GM08714 (cell line): Measurements from ENCODE around the gene SMIM9.
A peak's percentile ranks its signal among the peaks of the same experiment; 100 is the strongest.
"Not testable (repeated sequence)": the region's sequence is repeated elsewhere in the genome, so short reads cannot be mapped to it uniquely, and the experiment has no call there.

ENCODE experiments used
- H3K4me3 ChIP-seq: fragments of 200-500 bp; sonication (Bioruptor generic); 2 replicates; pipeline ENCODE4 v1.5.1; 2014; ENCODE audit warnings: mild to moderate bottlenecking, low read length, inconsistent platforms
- ZNF274 ChIP-seq: IDR thresholded peaks from 2 replicates; pipeline ENCODE4 v1.6.1; 2012; ENCODE audit warnings: mild to moderate bottlenecking, low read depth, low read length

Gene SMIM9

DNA sequence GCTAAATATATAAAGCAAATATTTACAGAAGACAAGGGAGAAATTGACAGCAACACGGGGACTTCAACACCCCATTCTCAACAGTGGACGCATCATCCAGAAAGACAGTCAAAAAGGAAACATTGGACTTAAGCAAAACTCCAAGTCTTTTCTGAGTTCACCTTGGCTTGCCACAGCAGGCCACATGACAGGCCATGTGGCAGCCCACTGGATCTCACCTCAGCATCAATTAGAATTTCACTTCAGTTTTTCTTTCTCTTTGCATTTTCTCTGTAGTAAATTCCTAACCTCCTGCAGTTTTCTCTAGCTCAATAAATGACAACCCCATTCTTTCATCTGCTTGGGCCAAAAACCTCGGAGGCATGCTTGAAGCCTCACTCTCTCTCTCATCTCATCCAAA lies 12.4 kb downstream of the SMIM9 start:
- no peak for TF ChIP-seq ZNF274
- H3K4me3 ChIP-seq, result no peak overlapping the region

DNA sequence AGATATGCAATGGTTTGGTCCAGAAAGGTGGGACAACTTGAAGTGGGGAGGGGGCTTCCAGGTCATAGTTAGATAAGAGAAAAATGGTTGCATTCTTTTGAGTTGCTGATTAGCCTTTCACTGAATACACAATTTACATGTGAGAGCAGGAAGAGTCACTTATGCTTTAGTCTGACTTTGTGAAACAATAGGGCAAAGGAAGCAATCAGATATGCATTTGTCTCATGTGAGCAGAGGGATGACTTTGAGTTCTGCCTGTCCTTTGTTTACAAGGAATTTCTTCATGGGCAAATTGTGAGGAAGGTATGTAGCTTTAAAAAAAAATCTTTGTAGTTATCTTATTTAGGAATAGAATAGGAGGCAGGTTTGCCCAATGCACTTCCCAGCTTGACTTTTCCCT lies 12.9 kb downstream of the SMIM9 start:
- no peak for TF ChIP-seq ZNF274
- H3K4me3 ChIP-seq, result no peak overlapping the region

- TF ChIP-seq ZNF274, result no peak
- H3K4me3 ChIP-seq, result no peak overlapping the region
These were observed 14.6 kb downstream of the SMIM9 start for GRCh38 chrX:154819771-154820341.

DNA sequence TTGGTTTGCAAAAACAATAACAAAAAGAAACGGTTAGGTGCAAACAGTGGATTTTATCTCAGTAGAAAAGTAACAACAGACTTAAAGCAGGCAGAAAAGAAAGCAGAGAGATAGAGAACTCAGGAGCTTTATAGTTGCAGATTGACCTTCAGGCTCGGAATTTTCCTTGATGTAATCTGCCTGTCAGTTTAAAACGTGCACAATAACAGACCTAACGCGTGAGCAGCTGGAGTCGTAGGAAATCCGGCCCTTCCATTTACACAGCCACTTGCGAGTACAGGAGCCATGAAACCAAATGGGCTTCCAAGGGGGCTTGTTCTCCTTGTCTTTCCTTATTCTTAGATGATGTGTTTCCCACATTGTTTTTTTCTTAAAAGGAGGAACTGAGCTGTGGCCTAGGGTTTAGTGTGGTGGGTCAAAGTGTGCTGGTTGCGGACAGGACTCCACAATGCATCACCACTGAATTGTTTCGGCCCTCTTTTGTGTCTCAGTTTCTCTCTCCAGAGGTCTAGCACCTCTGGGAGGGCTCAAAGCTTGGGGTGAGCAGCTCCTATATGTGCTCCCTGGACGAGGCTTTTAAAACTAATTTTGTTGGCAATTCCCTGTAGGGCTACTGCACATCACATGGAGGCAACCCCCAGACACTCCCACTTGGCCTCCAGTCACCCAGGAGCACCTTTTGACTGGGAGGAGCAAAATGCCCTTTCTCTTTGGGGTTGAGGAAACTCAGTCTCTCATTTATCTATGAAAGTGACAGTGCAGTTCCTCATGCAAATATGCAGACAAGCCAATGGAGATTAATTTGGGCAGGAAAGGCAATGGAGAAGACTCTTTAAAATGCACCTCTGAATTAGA lies 15.3 kb downstream of the SMIM9 start:
- no peak overlapping the region for H3K4me3 ChIP-seq

DNA sequence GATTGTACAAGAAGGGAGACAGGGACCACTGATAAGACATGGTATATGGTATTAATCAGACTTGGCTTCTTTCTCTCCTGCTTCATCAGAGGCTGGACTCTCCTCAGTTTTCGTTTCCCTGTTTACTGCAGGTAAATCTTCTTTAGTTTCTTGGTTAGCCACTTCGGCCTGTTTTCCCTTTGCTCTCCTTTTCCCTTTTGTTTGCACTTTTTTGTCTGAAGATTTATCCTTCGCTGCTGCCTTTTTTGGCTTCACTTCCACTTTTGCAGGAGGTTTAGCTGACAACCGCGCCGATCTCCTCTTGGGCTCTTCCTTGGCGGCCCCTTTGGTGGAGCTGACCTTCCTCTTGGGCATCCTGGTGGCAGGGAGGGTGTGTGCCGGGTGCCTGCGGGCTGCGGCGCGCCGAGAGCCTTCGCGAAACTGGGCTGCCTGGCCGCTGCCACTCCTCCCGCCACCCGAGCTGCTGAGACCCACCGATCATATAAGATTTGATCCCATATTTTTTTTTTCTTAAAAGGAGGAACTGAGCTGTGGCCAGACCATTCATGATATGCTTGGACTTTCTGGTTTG lies 17.3 kb downstream of the SMIM9 start:
- H3K4me3 ChIP-seq, result not testable (repeated sequence)

More for the DNA sequence above, 15.3 kb downstream of the SMIM9 start:
- no peak for TF ChIP-seq ZNF274

DNA sequence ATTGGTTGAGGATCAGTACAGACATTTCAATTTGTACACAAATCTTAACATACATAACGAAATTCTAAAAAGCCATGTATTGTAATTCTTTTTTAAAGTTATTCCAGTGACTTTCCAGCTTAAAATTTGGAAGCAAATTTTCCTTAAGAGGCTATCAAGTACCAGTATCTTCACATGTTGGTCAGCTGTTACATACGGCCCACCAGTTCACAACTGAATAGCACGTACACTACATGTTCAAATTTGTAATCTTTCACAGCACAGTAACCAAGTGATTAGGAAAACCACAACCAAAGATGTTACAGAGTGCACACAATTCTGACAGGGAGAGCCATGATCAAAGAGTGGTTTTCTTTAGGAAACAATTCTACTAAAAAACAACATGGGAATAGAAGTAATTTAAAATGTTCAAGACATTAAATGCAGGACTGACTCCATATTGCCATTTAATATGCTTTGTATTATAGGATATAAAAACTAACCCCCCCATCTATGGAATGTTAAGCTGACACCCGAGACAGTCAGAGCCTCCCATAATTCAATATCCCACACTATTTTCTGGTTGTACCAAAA lies 18.1 kb downstream of the SMIM9 start:
- not testable (repeated sequence) for H3K4me3 ChIP-seq

DNA sequence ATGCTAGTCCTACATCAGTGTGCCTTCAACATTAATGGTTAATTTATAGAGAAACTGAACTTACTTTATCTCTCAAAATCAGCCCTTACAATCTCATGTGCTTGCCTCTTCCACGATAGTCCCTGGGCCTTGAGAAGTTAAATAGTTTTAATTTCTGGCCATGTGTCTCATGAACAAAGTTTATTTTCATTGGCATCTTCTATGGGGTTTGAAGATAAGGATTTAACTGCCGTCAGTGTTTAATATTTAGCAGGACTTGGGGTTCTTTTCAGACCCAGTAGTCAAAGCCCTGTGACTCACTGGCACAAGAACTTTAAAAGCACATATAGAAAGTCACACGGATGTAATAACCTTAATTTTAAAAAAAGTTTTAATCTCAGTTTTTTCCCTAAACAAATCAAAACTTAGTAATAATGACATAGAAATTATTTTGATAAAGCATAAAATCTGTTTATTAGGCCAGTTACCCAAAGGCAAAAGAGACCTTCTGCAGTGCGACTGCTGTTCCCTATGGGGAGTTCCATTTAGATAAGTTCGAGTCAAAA lies 19.1 kb downstream of the SMIM9 start:
- no peak for TF ChIP-seq ZNF274
- no peak overlapping the region for H3K4me3 ChIP-seq

DNA sequence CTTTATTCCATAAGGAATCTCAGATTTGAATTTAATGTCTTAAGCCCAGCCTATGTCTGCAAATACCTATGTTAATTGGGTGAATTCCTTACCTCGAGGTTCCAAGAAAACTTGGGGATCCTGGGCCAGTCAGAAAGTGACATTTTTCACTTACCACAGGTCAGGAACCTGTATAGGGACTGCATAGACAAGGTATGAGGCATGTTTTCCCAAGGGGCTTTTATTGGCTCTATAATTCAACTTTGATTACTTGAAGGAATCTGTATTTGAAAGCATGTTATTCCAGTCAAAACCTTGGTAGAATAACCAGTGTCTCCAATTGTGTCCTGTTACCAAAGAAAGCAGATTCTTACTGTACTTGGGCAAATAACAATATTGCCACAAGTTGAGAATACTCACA lies 20.7 kb downstream of the SMIM9 start:
- no peak for TF ChIP-seq ZNF274
- no peak overlapping the region for H3K4me3 ChIP-seq

DNA sequence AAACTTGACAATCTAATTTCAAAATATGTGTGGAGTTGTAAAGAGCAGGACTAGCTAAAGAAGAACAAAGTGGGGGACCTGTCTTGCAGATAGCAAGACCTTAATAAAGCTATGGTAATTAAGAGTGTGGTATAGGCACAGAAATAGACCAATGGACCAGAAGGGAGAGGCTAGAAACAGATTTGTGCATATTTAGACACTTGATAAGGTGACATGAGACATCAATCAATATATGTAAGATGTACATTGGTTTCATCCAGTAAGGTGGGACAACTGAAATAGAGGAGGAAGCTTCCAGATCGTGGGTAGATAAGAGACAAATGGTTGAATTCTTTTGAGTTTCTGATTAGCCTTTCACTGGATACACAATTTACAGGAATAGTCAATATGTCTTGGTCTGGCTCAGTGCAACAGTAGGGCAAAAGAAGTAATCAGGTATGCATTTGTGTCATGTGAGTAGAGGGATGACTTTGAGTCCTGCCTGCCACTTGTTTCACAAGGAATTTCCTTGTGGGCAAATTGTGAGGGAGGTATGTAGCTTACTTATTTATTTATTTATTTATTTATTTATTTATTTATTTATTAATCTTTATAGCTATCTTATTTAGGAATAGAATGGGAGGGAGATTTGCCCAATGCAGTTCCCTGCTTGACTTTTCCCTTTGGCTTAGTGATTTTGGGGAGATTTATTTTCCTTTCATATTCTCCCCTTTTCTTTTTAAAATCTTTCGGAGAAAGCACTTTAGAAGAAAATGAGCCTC lies 21.9 kb downstream of the SMIM9 start:
- no peak overlapping the region for H3K4me3 ChIP-seq
- TF ChIP-seq ZNF274, result no peak

DNA sequence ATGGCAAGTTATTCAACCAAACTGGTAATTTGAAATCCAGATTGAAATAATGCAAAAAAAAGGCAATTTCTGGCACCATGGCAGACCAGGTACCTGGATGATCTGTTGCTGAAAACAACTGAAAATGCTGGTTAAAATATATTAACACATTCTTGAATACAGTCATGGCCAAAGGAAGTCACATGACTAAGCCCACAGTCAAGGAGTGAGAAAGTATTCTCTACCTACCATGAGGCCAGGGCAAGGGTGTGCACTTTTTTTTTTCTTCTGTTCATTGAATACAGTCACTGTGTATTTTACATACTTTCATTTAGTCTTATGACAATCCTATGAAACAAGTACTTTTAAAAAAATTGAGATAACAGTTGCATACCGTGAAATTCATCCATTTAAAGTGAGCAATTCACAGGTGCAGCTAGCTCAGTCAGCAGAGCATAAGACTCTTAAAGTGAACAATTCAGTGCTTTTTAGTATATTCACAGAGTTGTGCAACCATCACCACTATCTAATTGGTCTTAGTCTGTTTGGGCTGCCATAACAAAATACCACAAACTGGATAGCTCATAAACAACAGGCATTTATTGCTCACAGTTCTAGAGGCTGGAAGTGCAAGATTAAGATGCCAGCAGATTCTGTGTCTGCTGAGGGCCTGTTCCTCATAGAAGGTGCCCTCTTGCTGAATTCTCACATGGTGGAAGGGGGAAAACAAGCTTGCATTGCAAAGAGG lies 24.4 kb downstream of the SMIM9 start:
- no peak overlapping the region for H3K4me3 ChIP-seq
- no peak for TF ChIP-seq ZNF274

- no peak overlapping the region for H3K4me3 ChIP-seq
- TF ChIP-seq ZNF274, result no peak
These were observed 27.5 kb downstream of the SMIM9 start for GRCh38 chrX:154806837-154807501.

DNA sequence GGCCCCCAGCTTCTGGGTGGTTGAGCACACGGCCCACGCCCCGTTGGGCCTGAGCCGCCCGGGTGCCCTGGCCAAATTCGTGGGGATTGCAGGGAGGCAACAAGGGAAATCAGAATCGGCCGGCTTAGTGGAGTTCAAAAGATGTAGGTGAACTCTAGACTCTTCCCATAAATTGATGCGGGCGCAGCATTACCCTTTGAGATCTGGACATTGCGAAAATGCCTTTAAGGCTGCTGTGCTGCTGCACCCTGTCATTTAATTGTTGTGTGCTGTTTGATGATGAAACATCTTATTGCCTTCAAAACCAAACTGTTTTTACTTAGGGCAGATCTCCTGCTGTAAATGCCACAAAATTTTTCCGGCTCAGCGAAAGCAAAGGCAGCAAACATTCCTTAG lies 28.8 kb downstream of the SMIM9 start:
- peak overlapping the region; percentile 33; the same call in 1 of the 2 replicates for H3K4me3 ChIP-seq
- TF ChIP-seq ZNF274, result no peak

DNA sequence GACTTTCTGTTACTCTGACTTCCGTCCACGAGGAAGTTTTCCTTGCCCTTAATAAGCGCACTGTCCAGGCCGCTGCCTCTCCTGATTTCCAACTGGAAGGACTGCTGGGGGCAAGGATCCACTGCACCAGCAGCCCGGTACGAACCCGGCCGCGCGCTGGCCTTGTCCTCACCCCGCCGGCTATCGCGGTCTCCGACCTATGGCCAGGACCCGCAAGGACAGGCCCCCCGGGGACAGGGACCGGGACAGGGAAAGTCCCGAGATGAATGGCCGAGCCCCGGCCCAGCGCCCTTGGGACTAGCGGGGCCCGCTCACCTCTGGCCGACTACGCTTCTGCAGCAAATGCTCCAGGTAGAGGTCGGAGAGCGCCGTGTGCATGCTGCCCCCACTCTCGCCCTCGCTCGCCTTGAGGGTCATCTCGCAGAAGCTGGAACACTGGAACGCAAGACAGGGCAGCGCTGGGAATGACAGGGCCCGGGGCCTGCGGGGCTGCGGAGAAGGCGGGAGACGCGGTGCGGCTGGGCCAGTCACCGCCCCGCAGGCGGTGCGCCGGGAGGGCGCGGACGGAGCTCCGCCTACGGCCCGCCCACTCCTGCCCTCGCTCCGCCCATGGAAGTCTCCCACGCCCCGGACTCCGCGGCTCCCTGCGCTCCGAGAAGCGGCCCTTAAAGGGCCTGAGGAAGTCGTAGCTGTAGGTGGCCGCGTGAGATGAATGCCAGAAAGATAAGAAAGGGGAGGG lies 29.3 kb downstream of the SMIM9 start, which contains the start of gene MPP1:
TSS of gene MPP1 (minus strand) at position 529 of the 739 bp plus-strand sequence. CDS start at position 417, 112 bp downstream.
- no peak for TF ChIP-seq ZNF274
- H3K4me3 ChIP-seq, result peak within 1 kb of the TSS; percentile 69
